WTC11 (cell line): ENCODE results near the gene ADGRB2. TPM values are rescaled to one million over a fixed set of nuclear protein-coding genes. Genes with fewer than 3 reads are reported as not detected.

Experiments used
- ATAC-seq: fragments of 200-7000 bp; cut with Tn5 transposase; 2 replicates; pipeline ENCODE4 v1.10.0; 2021; ENCODE audit warnings: mild to moderate bottlenecking, moderate library complexity
- CTCF ChIA-PET: fragments of 300-600 bp; sonication (Branson Sonifier 250); formaldehyde crosslinking; loops from one replicate; lab custom pipeline; 2021; ENCODE audit warnings: antibody characterized with exemption; lab: Charles Lee
- POLR2A ChIA-PET: fragments of 350-600 bp; sonication (Branson Sonifier 250); formaldehyde crosslinking; loops from one replicate; lab custom pipeline; 2021; ENCODE audit warnings: antibody characterized with exemption; lab: Charles Lee
- DNase-seq: peaks from one replicate; pipeline ENCODE4 v3.0.0; 2021; ENCODE audit warnings: low spot score
- H3K27ac Mint-ChIP-seq: 2 replicates; pipeline ENCODE4 v1.8.0; 2021; ENCODE audit warnings: mixed read lengths
- H3K27me3 Mint-ChIP-seq: 2 replicates; pipeline ENCODE4 v1.8.0; 2021; ENCODE audit warnings: low read depth, mild to moderate bottlenecking, moderate library complexity, mixed read lengths
- H3K36me3 Mint-ChIP-seq: 2 replicates; pipeline ENCODE4 v1.8.0; 2021; ENCODE audit warnings: mixed read lengths
- H3K4me1 Mint-ChIP-seq: 2 replicates; pipeline ENCODE4 v1.8.0; 2022; ENCODE audit warnings: mixed read lengths
- H3K4me3 Mint-ChIP-seq: 2 replicates; pipeline ENCODE4 v1.8.0; 2021; ENCODE audit warnings: mild to moderate bottlenecking, moderate library complexity, mixed read lengths
- H3K9me3 Mint-ChIP-seq: 2 replicates; pipeline ENCODE4 v1.8.0; 2021; ENCODE audit warnings: mixed read lengths
- EMX1 ChIP-seq: fragments of 250-450 bp; sonication (Bioruptor Pico); IDR thresholded peaks from 2 replicates; pipeline ENCODE4 v1.8.0; 2021; ENCODE audit warnings: mild to moderate bottlenecking
- ETV6 ChIP-seq: sonication (generic); formaldehyde crosslinking; IDR thresholded peaks from 2 replicates; pipeline ENCODE4 v1.8.1; 2022; ENCODE audit warnings: mild to moderate bottlenecking, missing genetic modification reagents
- FOXK1 ChIP-seq: sonication (generic); formaldehyde crosslinking; IDR thresholded peaks from 2 replicates; pipeline ENCODE4 v1.8.0; 2022; ENCODE audit warnings: mild to moderate bottlenecking, moderate library complexity, missing genetic modification reagents
- FOXP1 ChIP-seq: sonication (generic); formaldehyde crosslinking; IDR thresholded peaks from 2 replicates; pipeline ENCODE4 v1.8.0; 2022; ENCODE audit warnings: missing genetic modification reagents, mild to moderate bottlenecking, moderate library complexity, borderline replicate concordance
- NR3C1 ChIP-seq: sonication (generic); formaldehyde crosslinking; conservative IDR thresholded peaks from 2 replicates; pipeline ENCODE4 v1.8.1; 2023; ENCODE audit warnings: low read depth, mild to moderate bottlenecking, missing genetic modification reagents
- SMAD3 ChIP-seq: sonication (generic); formaldehyde crosslinking; IDR thresholded peaks from 2 replicates; pipeline ENCODE4 v1.8.0; 2022; ENCODE audit warnings: missing genetic modification reagents, mild to moderate bottlenecking, borderline replicate concordance
- SMAD4 ChIP-seq: sonication (generic); formaldehyde crosslinking; IDR thresholded peaks from 2 replicates; pipeline ENCODE4 v1.8.0; 2022; ENCODE audit warnings: mild to moderate bottlenecking, missing genetic modification reagents
- TP53 ChIP-seq: sonication (generic); formaldehyde crosslinking; IDR thresholded peaks from 2 replicates; pipeline ENCODE4 v1.8.1; 2023; ENCODE audit warnings: mild to moderate bottlenecking, missing genetic modification reagents
- total RNA-seq: library from RNA; stranded (reverse); gene quantifications from 3 replicates; pipeline ENCODE4 v1.2.3, GENCODE V29; 2021
- TF ChIP-seq, protein P1 (sequence below): sonication (generic); formaldehyde crosslinking; IDR thresholded peaks from 2 replicates; pipeline ENCODE4 v1.8.0; 2023; ENCODE audit warnings: missing genetic modification reagents, mild to moderate bottlenecking, borderline replicate concordance
- TF ChIP-seq, protein P2 (sequence below): sonication (generic); formaldehyde crosslinking; IDR thresholded peaks from 2 replicates; pipeline ENCODE4 v1.8.0; 2022; ENCODE audit warnings: mild to moderate bottlenecking, missing genetic modification reagents
- TF ChIP-seq, protein P3 (sequence below): sonication (generic); formaldehyde crosslinking; IDR thresholded peaks from 2 replicates; pipeline ENCODE4 v1.8.1; 2022; ENCODE audit warnings: low read depth, missing genetic modification reagents, borderline replicate concordance
- TF ChIP-seq, protein P4 (sequence below): sonication (generic); formaldehyde crosslinking; IDR thresholded peaks from 2 replicates; pipeline ENCODE4 v1.8.1; 2023; ENCODE audit warnings: mild to moderate bottlenecking, missing genetic modification reagents, moderate library complexity
- TF ChIP-seq, protein P5 (sequence below): sonication (generic); formaldehyde crosslinking; IDR thresholded peaks from 2 replicates; pipeline ENCODE4 v1.8.1; 2022; ENCODE audit warnings: mild to moderate bottlenecking, moderate library complexity, missing genetic modification reagents
- TF ChIP-seq, protein P6 (sequence below): sonication (generic); formaldehyde crosslinking; IDR thresholded peaks from 2 replicates; pipeline ENCODE4 v1.8.1; 2023; ENCODE audit warnings: mild to moderate bottlenecking, missing genetic modification reagents
- TF ChIP-seq, protein P7 (sequence below): fragments of 250-450 bp; sonication (Bioruptor Pico); conservative IDR thresholded peaks from 2 replicates; pipeline ENCODE4 v1.9.0; 2021; ENCODE audit warnings: mild to moderate bottlenecking
- TF ChIP-seq, protein P8 (sequence below): sonication (generic); formaldehyde crosslinking; IDR thresholded peaks from 2 replicates; pipeline ENCODE4 v1.8.0; 2022; ENCODE audit warnings: mild to moderate bottlenecking, missing genetic modification reagents
- TF ChIP-seq, protein P9 (sequence below): fragments of 250-450 bp; sonication (Bioruptor Pico); IDR thresholded peaks from 2 replicates; pipeline ENCODE4 v1.9.0; 2021; ENCODE audit warnings: mild to moderate bottlenecking

The ADGRB2 gene
- total RNA-seq, 1 experiment from 2014 or later, result 39.3 TPM

DNA sequence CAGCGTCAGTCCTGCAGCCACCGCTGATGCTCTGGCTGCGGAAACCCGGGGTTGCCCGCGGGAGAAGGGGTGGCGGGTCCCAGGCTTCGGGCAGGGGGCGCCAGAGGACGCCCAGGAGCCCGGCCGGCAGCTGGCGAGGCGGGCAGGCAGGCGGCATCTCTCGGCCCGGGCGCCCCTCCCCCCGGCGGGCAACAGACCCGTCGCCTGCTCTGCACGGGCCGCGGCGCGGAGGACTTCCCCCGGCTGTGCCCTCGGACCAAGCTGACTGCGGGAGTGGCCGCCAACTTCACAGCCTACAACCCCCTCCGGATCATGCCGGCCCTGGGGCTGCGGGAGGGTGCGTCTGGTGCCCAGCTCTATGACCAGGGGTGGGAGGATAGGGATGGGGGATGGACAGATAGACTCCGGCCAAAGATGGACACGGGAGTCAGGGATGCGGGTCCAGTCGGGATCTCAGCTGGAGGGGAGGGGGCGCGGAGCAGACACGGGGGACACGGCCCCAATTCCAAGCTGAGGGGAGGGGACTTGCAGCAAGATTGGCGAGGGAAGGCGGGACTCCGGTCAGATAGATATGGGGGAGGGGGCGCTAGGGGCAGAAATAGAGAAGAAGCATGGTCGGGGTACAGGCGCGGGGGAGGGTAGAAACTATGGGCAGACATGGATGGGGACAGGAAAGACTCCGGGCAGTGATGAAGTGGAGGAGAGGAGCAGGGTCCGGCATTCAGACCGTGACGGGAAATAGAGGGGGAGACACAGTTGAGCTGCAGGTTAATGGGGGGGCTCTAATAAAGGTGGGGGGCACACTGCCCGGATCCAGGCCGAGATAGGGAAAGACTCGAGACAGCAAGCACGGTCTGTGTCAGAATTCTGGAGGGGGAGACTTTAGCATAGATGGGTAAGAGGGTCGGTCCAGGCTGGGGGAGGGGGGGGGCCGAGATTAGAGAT is 1.1 kb downstream of the ADGRB2 start:
- Mint-ChIP-seq H3K4me1 (peaks cover 63% of the 10 kb centered on the region), H3K27ac (no peak overlapping the region), H3K36me3 (no peaks in the 10 kb centered on the region), H3K4me3 (peak overlapping the region; percentile 82), H3K27me3 (peaks cover 20% of the 10 kb centered on the region), H3K9me3 (no peaks in the 10 kb centered on the region)
- ChIA-PET POLR2A (interaction anchor here (0.9 to 1.3 kb wide), 2 partner anchors 17 to 26 kb away, joined by 3 to 6 read pairs; no protein-coding TSS in a partner anchor), CTCF (interaction anchor here (0.6 to 13.3 kb wide), 26 partner anchors 10 to 1076 kb away, joined by 3 to 282 read pairs (median 6); partner anchors contain the start of genes COL16A1, PEF1 and SPOCD1)
- peak; percentile 36 for ATAC-seq
- peak; percentile 88 for DNase-seq
- TF ChIP-seq, protein P1, sequence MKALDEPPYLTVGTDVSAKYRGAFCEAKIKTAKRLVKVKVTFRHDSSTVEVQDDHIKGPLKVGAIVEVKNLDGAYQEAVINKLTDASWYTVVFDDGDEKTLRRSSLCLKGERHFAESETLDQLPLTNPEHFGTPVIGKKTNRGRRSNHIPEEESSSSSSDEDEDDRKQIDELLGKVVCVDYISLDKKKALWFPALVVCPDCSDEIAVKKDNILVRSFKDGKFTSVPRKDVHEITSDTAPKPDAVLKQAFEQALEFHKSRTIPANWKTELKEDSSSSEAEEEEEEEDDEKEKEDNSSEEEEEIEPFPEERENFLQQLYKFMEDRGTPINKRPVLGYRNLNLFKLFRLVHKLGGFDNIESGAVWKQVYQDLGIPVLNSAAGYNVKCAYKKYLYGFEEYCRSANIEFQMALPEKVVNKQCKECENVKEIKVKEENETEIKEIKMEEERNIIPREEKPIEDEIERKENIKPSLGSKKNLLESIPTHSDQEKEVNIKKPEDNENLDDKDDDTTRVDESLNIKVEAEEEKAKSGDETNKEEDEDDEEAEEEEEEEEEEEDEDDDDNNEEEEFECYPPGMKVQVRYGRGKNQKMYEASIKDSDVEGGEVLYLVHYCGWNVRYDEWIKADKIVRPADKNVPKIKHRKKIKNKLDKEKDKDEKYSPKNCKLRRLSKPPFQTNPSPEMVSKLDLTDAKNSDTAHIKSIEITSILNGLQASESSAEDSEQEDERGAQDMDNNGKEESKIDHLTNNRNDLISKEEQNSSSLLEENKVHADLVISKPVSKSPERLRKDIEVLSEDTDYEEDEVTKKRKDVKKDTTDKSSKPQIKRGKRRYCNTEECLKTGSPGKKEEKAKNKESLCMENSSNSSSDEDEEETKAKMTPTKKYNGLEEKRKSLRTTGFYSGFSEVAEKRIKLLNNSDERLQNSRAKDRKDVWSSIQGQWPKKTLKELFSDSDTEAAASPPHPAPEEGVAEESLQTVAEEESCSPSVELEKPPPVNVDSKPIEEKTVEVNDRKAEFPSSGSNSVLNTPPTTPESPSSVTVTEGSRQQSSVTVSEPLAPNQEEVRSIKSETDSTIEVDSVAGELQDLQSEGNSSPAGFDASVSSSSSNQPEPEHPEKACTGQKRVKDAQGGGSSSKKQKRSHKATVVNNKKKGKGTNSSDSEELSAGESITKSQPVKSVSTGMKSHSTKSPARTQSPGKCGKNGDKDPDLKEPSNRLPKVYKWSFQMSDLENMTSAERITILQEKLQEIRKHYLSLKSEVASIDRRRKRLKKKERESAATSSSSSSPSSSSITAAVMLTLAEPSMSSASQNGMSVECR (CRISPR knock-in tag), result 0 out of 2 replicates have a peak, but pooled peaks have one; percentile 17
- TF ChIP-seq, protein P2, sequence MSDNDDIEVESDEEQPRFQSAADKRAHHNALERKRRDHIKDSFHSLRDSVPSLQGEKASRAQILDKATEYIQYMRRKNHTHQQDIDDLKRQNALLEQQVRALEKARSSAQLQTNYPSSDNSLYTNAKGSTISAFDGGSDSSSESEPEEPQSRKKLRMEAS, result peak; percentile 0; the same call in 1 of the 2 replicates
- TF ChIP-seq, protein P3, sequence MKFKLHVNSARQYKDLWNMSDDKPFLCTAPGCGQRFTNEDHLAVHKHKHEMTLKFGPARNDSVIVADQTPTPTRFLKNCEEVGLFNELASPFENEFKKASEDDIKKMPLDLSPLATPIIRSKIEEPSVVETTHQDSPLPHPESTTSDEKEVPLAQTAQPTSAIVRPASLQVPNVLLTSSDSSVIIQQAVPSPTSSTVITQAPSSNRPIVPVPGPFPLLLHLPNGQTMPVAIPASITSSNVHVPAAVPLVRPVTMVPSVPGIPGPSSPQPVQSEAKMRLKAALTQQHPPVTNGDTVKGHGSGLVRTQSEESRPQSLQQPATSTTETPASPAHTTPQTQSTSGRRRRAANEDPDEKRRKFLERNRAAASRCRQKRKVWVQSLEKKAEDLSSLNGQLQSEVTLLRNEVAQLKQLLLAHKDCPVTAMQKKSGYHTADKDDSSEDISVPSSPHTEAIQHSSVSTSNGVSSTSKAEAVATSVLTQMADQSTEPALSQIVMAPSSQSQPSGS (CRISPR knock-in tag), result no peak
- no peak for TF ChIP-seq SMAD4
- TF ChIP-seq, protein P4, sequence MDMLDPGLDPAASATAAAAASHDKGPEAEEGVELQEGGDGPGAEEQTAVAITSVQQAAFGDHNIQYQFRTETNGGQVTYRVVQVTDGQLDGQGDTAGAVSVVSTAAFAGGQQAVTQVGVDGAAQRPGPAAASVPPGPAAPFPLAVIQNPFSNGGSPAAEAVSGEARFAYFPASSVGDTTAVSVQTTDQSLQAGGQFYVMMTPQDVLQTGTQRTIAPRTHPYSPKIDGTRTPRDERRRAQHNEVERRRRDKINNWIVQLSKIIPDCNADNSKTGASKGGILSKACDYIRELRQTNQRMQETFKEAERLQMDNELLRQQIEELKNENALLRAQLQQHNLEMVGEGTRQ (CRISPR knock-in tag), result no peak
- TF ChIP-seq, protein P5, sequence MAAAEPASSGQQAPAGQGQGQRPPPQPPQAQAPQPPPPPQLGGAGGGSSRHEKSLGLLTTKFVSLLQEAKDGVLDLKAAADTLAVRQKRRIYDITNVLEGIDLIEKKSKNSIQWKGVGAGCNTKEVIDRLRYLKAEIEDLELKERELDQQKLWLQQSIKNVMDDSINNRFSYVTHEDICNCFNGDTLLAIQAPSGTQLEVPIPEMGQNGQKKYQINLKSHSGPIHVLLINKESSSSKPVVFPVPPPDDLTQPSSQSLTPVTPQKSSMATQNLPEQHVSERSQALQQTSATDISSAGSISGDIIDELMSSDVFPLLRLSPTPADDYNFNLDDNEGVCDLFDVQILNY (CRISPR knock-in tag), result peak; percentile 79; the same call in 1 of the 2 replicates
- TF ChIP-seq, protein P6, sequence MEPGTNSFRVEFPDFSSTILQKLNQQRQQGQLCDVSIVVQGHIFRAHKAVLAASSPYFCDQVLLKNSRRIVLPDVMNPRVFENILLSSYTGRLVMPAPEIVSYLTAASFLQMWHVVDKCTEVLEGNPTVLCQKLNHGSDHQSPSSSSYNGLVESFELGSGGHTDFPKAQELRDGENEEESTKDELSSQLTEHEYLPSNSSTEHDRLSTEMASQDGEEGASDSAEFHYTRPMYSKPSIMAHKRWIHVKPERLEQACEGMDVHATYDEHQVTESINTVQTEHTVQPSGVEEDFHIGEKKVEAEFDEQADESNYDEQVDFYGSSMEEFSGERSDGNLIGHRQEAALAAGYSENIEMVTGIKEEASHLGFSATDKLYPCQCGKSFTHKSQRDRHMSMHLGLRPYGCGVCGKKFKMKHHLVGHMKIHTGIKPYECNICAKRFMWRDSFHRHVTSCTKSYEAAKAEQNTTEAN (CRISPR knock-in tag), result peak; percentile 41; the same call in 1 of the 2 replicates
- TF ChIP-seq FOXP1 (CRISPR knock-in tag), result peak; percentile 37; the same call in 1 of the 2 replicates
- TF ChIP-seq, protein P7, sequence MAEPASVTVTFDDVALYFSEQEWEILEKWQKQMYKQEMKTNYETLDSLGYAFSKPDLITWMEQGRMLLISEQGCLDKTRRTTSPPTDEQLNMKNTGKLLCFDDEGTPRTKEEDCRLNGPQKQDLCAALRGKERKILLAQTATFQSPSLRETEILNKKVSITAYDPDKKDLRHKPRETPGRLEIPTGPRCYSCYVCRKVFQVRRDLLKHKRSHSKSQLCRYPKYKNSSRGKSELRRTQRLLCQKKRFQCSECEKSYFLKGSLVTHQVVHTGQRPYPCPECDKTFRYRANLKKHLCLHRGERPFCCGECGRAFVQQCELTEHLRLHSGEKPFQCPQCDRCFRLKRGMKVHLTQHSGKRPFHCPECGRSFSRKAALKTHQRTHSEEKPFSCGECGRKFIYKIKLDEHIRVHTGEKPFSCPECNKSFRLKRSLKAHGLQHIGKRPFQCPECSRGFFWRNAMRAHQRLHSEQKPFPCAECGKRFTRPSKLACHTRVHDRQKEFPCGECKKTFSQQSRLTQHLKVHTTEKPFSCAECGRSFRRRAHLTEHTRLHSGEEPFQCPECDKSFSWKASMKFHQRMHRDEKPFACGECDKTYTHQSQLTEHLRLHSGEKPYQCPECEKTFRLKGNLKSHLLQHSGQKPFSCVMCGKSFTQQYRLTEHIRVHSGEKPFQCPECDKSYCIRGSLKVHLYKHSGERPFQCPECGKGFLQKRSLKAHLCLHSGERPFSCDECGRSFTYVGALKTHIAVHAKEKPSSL (CRISPR knock-in tag), result no peak
- no peak for TF ChIP-seq FOXK1 (CRISPR knock-in tag)
- TF ChIP-seq NR3C1 (CRISPR knock-in tag), result no peak
- TF ChIP-seq, protein P8, sequence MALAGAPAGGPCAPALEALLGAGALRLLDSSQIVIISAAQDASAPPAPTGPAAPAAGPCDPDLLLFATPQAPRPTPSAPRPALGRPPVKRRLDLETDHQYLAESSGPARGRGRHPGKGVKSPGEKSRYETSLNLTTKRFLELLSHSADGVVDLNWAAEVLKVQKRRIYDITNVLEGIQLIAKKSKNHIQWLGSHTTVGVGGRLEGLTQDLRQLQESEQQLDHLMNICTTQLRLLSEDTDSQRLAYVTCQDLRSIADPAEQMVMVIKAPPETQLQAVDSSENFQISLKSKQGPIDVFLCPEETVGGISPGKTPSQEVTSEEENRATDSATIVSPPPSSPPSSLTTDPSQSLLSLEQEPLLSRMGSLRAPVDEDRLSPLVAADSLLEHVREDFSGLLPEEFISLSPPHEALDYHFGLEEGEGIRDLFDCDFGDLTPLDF (CRISPR knock-in tag), result 0 out of 2 replicates have a peak, but pooled peaks have one; percentile 42
- TF ChIP-seq ETV6, result peak; percentile 40; the same call in 1 of the 2 replicates
- TF ChIP-seq SMAD3 (CRISPR knock-in tag), result no peak
- TF ChIP-seq EMX1 (CRISPR knock-in tag), result no peak
- TF ChIP-seq TP53 (CRISPR knock-in tag), result peak; percentile 66; the same call in 1 of the 2 replicates
- TF ChIP-seq, protein P9, sequence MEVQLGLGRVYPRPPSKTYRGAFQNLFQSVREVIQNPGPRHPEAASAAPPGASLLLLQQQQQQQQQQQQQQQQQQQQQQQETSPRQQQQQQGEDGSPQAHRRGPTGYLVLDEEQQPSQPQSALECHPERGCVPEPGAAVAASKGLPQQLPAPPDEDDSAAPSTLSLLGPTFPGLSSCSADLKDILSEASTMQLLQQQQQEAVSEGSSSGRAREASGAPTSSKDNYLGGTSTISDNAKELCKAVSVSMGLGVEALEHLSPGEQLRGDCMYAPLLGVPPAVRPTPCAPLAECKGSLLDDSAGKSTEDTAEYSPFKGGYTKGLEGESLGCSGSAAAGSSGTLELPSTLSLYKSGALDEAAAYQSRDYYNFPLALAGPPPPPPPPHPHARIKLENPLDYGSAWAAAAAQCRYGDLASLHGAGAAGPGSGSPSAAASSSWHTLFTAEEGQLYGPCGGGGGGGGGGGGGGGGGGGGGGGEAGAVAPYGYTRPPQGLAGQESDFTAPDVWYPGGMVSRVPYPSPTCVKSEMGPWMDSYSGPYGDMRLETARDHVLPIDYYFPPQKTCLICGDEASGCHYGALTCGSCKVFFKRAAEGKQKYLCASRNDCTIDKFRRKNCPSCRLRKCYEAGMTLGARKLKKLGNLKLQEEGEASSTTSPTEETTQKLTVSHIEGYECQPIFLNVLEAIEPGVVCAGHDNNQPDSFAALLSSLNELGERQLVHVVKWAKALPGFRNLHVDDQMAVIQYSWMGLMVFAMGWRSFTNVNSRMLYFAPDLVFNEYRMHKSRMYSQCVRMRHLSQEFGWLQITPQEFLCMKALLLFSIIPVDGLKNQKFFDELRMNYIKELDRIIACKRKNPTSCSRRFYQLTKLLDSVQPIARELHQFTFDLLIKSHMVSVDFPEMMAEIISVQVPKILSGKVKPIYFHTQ (CRISPR knock-in tag), result no peak
